Hippocampal formation (tissue), 2 donors: ENCODE data around the gene CDK4.

Experiments
- DNase-seq, 2 donors: peaks; one replicate each; lab custom pipeline; 2025; lab: John Stamatoyannopoulos, UW

Gene CDK4

GRCh38 chr12:57700317-57700716 is 51.8 kb downstream of the CDK4 start:
- no peak for DNase-seq

GRCh38 chr12:57698414-57698813 is 53.7 kb downstream of the CDK4 start:
- DNase-seq, result no peak
